Chondrocyte (in vitro differentiated cells): Measurements from ENCODE around the gene ATP6V0A4. TPM values are rescaled to one million over a fixed set of nuclear protein-coding genes. Genes with fewer than 3 reads are reported as not detected.
"Not testable (repeated sequence)": the region's sequence is repeated elsewhere in the genome, so short reads cannot be mapped to it uniquely, and the experiment has no call there.

ENCODE experiments used
- DNase-seq: peaks from one replicate; pipeline ENCODE4 v3.0.0; 2021; ENCODE audit warnings: mixed read lengths, low spot score
- H3K27ac Mint-ChIP-seq: one replicate; pipeline ENCODE4 v1.8.0; 2021; ENCODE audit warnings: mild to moderate bottlenecking, moderate library complexity, mixed read lengths; ENCODE audit not compliant: unreplicated experiment
- H3K27me3 Mint-ChIP-seq: 2 replicates; pipeline ENCODE4 v1.8.0; 2021; ENCODE audit warnings: low read depth, mixed read lengths
- H3K36me3 Mint-ChIP-seq: 2 replicates; pipeline ENCODE4 v1.8.0; 2021; ENCODE audit warnings: low read depth, mixed read lengths
- H3K4me1 Mint-ChIP-seq: 2 replicates; pipeline ENCODE4 v1.8.0; 2021; ENCODE audit warnings: low read depth, mild to moderate bottlenecking, mixed read lengths
- H3K4me3 Mint-ChIP-seq: one replicate; pipeline ENCODE4 v1.8.0; 2021; ENCODE audit warnings: mild to moderate bottlenecking, moderate library complexity, mixed read lengths; ENCODE audit not compliant: unreplicated experiment
- H3K9me3 Mint-ChIP-seq: 2 replicates; pipeline ENCODE4 v1.8.0; 2021; ENCODE audit warnings: low read depth, mixed read lengths
- total RNA-seq: library from RNA; stranded (reverse); gene quantifications from 3 replicates; pipeline ENCODE4 v1.2.1, GENCODE V29; 2021
- TF ChIP-seq, protein P1 (sequence below): fragments of 200-600 bp; sonication (generic); IDR thresholded peaks from 2 replicates; pipeline ENCODE4 v1.5.0; 2021; ENCODE audit warnings: antibody characterized with exemption, mild to moderate bottlenecking, moderate library complexity

ATP6V0A4 gene
- total RNA-seq, 1 donor from 2014 or later, result 0.35 TPM

DNA sequence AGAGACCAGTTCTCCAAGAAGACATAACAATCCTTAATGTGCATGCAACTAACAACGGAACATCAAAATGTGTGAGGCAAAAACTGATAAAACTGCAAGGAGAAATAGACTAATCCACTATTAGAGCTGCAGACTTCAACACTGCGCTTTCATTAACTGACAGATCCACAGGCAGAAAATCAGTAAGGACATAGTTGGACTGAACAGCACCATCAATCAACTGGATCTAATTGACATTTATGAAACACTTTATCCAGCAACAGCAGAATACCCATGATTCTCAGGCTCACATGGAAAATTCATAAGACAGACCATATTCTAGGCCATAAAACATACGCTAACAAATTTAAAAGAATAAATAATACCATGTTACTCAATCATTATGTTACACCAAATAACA is 21.6 kb upstream of the ATP6V0A4 start:
- H3K36me3 Mint-ChIP-seq, result no peaks in the 10 kb centered on the region
- TF ChIP-seq, protein P1, sequence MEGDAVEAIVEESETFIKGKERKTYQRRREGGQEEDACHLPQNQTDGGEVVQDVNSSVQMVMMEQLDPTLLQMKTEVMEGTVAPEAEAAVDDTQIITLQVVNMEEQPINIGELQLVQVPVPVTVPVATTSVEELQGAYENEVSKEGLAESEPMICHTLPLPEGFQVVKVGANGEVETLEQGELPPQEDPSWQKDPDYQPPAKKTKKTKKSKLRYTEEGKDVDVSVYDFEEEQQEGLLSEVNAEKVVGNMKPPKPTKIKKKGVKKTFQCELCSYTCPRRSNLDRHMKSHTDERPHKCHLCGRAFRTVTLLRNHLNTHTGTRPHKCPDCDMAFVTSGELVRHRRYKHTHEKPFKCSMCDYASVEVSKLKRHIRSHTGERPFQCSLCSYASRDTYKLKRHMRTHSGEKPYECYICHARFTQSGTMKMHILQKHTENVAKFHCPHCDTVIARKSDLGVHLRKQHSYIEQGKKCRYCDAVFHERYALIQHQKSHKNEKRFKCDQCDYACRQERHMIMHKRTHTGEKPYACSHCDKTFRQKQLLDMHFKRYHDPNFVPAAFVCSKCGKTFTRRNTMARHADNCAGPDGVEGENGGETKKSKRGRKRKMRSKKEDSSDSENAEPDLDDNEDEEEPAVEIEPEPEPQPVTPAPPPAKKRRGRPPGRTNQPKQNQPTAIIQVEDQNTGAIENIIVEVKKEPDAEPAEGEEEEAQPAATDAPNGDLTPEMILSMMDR, result no peak
- H3K27me3 Mint-ChIP-seq, result no peaks in the 10 kb centered on the region
- H3K4me1 Mint-ChIP-seq, result no peaks in the 10 kb centered on the region
- no peaks in the 10 kb centered on the region for H3K9me3 Mint-ChIP-seq
- no peak overlapping the region for H3K27ac Mint-ChIP-seq
- H3K4me3 Mint-ChIP-seq, result no peak overlapping the region
- DNase-seq, result no peak

DNA sequence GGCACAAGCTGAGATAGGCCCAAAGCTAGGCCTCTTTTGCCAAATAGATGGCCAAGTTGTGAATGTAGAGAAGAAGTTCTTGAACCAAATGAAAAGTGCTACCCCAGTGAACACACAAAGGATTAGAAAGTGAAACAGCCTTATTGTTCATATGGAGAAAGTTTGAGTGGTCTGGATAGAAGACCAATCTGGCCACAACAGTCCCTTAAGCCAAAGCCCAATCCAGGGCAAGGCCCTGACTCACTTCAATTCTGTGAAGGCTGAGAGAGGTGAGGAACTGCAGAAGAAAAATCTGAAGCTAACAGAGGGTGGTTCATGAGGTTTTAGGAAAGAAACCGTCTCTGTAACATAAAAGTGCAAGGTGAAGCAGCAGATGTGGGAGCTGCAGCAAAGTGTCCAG is 18.7 kb upstream of the ATP6V0A4 start:
- H3K27me3 Mint-ChIP-seq, result no peaks in the 10 kb centered on the region
- no peak for DNase-seq
- TF ChIP-seq, protein P1, result no peak
- H3K4me1 Mint-ChIP-seq, result no peaks in the 10 kb centered on the region
- H3K36me3 Mint-ChIP-seq, result no peaks in the 10 kb centered on the region
- no peak overlapping the region for H3K27ac Mint-ChIP-seq
- H3K4me3 Mint-ChIP-seq, result no peak overlapping the region
- no peaks in the 10 kb centered on the region for H3K9me3 Mint-ChIP-seq

DNA sequence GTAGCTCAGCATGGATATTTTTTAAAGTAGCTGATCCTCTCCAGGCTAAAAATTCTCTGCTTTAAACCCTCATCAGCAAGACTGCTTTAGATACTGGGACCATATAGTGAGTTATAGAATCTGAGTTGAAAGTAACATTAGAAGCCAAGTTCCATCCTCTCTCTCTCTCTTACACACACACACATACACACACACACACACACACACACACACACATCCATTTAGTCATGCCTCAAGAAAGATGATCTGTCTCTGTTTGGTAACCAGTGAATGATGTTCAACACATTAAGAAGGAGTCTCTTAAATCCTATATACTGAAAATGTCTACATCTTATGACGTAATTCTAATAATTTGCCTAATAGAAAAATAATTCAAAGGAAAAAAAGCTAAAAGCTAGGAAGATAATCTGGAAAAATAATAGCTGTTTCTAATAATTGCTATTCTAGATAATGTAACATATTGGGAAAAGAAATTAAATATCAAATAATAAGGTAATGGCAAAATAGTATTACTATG is 16.9 kb upstream of the ATP6V0A4 start:
- Mint-ChIP-seq H3K36me3 (no peaks in the 10 kb centered on the region), H3K27me3 (no peaks in the 10 kb centered on the region), H3K4me1 (no peaks in the 10 kb centered on the region), H3K9me3 (no peaks in the 10 kb centered on the region), H3K27ac (no peak overlapping the region), H3K4me3 (no peak overlapping the region)
- TF ChIP-seq, protein P1, result no peak
- no peak for DNase-seq

DNA sequence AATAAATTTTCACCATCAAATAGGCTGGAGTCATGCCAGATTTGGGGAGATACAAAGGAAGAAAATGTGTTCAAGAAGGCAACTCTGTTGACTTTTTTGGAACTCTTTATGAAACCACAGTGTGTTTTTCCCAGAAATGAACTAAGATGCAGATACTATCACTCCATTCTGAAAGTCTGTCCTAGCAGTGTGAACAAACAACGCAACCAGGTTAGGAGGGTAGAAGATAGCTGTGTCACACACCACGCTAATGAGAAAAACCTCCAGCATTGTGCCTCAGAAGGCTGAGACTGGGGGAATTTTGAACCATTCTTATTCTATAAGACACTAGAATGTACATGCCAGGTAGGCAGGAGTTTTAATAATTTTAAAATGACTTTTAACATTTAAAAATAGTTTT is 15.9 kb upstream of the ATP6V0A4 start:
- Mint-ChIP-seq H3K4me3 (no peak overlapping the region), H3K9me3 (no peaks in the 10 kb centered on the region), H3K4me1 (no peaks in the 10 kb centered on the region), H3K36me3 (no peaks in the 10 kb centered on the region), H3K27me3 (no peaks in the 10 kb centered on the region), H3K27ac (no peak overlapping the region)
- DNase-seq, result no peak
- TF ChIP-seq, protein P1, result no peak

DNA sequence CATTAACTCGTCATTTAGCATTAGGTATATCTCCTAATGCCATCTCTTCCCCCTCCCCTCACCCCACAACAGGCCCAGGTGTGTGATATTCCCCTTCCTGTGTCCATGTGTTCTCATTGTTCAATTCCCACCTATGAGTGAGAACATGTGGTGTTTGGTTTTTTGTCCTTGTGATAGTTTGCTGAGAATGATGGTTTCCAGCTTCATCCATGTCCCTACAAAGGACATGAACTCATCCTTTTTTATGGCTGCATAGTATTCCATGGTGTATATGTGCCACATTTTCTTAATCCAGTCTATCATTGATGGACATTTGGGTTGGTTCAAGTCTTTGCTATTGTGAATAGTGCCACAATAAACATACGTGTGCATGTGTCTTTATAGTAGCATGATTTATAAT is 13.3 kb upstream of the ATP6V0A4 start:
- H3K4me3 Mint-ChIP-seq, H3K9me3 Mint-ChIP-seq, H3K4me1 Mint-ChIP-seq, H3K27me3 Mint-ChIP-seq, DNase-seq, H3K36me3 Mint-ChIP-seq, H3K27ac Mint-ChIP-seq: not testable (repeated sequence)

DNA sequence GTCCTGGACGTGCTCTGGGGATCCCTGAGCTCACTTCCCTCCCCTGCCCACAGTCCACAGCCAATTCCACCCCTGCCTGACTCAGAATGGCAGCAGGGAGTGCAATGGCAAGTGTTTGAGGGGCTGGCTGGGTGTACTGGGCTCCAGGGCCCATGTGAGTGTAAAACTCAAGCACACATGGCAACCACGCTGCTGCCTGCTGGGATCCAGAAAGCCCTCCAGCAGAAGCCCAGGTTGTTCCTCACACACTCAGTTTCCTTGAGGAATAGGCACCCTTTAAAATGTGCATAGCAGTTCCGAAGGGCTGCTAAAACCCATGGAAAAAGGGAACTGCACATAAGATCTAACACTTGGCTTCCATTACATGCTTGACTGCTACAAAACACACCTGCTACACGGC is 11.3 kb upstream of the ATP6V0A4 start:
- Mint-ChIP-seq H3K9me3 (no peaks in the 10 kb centered on the region), H3K4me3 (no peak overlapping the region), H3K27me3 (peaks cover 8% of the 10 kb centered on the region), H3K27ac (no peak overlapping the region), H3K36me3 (no peaks in the 10 kb centered on the region), H3K4me1 (no peaks in the 10 kb centered on the region)
- TF ChIP-seq, protein P1, result no peak
- DNase-seq, result no peak
